Pancreas (tissue), 10 donors: Measurements from ENCODE around the gene COL6A5. TPM values are rescaled to one million over a fixed set of nuclear protein-coding genes. Genes with fewer than 3 reads are reported as not detected.
"Not testable (repeated sequence)": the region's sequence is repeated elsewhere in the genome, so short reads cannot be mapped to it uniquely, and the experiment has no call there.

Experiments
- ATAC-seq, 4 donors: fragments of 200-7000 bp; cut with Tn5 transposase; one replicate each; pipeline versions ENCODE4 v1.8.0 to v1.9.1; 2020; ENCODE audit warnings: mild to moderate bottlenecking in 4 of 4, moderate library complexity in 4 of 4
- DNase-seq, 6 donors: peaks; one replicate each; pipeline ENCODE4 v3.0.0-alpha.2; 2020
- FAIRE-seq: peaks from 2 replicates; lab custom pipeline; 2012; peaks lifted over from hg19 to GRCh38; lab: Jason Lieb, UNC
- H3K27ac ChIP-seq, 4 donors: fragments of 200-600 bp; sonication (generic); 1 replicate in 3 of 4; 2 replicates in 1 of 4; pipeline versions ENCODE4 v1.5.0 to v1.8.0; 2020
- H3K27me3 ChIP-seq, 4 donors: fragments of 200-600 bp; one replicate each; pipeline ENCODE4 v1.8.0; 2021
- H3K36me3 ChIP-seq, 3 donors: fragments of 200-600 bp; sonication (generic) in 1 of 3; one replicate each; pipeline versions ENCODE4 v1.5.0 to v1.8.0; 2020 to 2021
- H3K4me1 ChIP-seq, 3 donors: fragments of 200-600 bp; one replicate each; pipeline ENCODE4 v1.8.0; 2021
- H3K4me3 ChIP-seq, 4 donors: fragments of 200-600 bp; sonication (generic) in 2 of 4; one replicate each; pipeline versions ENCODE4 v1.5.0 to v1.8.0; 2020 to 2021
- H3K9me3 ChIP-seq, 4 donors: fragments of 200-600 bp; one replicate each; pipeline ENCODE4 v1.8.0; 2021
- WGBS, 2 donors: extraction: QIAGEN DNeasy Blood & Tissue Kit; methylation state at CpG; one replicate each; pipeline ENCODE4 v1.1.7; 2013; 5-methylcytosine and 5-hydroxymethylcytosine counted together
- intact Hi-C, 3 donors: fragments of 100-400 bp; cut with DNase I; formaldehyde crosslinking; loops; one replicate each; pipeline versions ENCODE4 v1.11.1 to v1.14.2; 2022
- polyA plus RNA-seq, 2 donors: library from polyadenylated mRNA; stranded (reverse); fragments of 200-250 nt; gene quantifications; one replicate each; pipeline ENCODE4 v1.2.3, GENCODE V29; 2013
- total RNA-seq, 6 donors: library from RNA; stranded (reverse); fragmentation: NEBNext Ultra II Directional in 4 of 6; extraction: Animal tissue kit (Norgen Biotek cat#: 25700) in 4 of 6; gene quantifications; one replicate each; pipeline versions ENCODE4 v1.2.1 to v1.2.4, GENCODE V29; 2021 to 2023
- TF ChIP-seq, protein P1 (sequence below), 4 donors: fragments of 200-600 bp; sonication (generic) in 3 of 4; IDR thresholded peaks; one replicate each; pipeline versions ENCODE4 v1.5.0 to v1.8.0; 2021; ENCODE audit warnings: antibody characterized with exemption in 4 of 4
- donor health status: healthy with polysubstance abuse.
- donor health status: DM: no; HTN: no; CAD: no; lungs with moderate emphysema.
- donor health status: DM: no; HTN: no; CAD: no.
- donor health status: control.
- donor health status: control.
- donor health status: Bipolar disorder and iron deficiency.
- donor health status: DM: yes; HTN: yes; CAD: no.
- donor health status: DM: no; HTN: no; CAD: no.
- donor health status: DM: no; HTN: no; CAD: no.
- donor health status: DM: yes; HTN: yes; CAD: no.

Gene COL6A5
- total and polyA plus RNA-seq, 8 donors, result 0.03 TPM; not detected in 7

DNA sequence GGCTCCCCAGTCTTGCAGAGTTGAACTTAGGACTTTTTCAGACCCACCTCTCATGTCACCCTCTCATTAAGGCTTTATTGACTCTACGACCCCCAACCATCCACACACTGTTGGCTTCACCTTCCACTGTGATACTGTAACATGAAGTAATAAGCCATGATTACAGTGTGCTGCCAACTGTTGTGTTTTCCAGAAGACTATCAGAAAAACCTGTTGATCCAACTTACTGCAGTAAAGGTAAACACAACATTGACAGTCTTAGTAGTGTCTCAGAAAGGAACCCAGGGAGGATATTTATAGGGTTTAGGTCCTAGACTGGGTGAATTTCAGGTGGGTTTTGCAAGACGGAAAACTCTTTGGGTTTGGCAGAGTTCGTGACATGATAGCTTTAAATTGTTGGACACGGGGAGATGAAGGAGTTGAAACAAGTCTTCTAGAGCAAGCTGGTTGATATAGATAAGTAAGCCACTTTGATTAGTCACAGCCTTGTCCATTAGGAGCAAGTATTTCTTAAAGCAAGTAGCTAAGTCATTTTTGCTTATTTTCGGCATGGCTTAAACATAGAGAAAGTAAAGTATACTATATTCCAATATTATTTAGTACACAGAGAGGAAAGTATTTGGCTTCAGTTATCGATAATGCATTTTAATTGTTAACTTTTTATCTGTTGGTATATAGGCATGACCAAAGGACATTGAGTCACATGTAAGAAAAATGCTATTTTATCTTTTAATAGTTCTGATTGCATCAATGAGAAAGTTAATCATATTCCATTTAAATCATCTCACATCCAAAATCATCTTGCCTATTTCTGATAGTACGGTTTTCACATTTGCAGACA, 2.4 kb upstream of the COL6A5 start:
- 52 to 68% methylated on average over 7 of the region's 7 CpGs for WGBS, 2 donors
- H3K27ac ChIP-seq, result no peak overlapping the region
- no peaks in the 10 kb centered on the region for H3K9me3 ChIP-seq
- H3K36me3 ChIP-seq, result no peaks in the 10 kb centered on the region
- H3K27me3 ChIP-seq, result peaks cover 0 to 7% (median 3%) of the 10 kb centered on the region in 4 donors
- ATAC-seq (no peak), DNase-seq (no peak), FAIRE-seq (no peak)
- TF ChIP-seq, protein P1, sequence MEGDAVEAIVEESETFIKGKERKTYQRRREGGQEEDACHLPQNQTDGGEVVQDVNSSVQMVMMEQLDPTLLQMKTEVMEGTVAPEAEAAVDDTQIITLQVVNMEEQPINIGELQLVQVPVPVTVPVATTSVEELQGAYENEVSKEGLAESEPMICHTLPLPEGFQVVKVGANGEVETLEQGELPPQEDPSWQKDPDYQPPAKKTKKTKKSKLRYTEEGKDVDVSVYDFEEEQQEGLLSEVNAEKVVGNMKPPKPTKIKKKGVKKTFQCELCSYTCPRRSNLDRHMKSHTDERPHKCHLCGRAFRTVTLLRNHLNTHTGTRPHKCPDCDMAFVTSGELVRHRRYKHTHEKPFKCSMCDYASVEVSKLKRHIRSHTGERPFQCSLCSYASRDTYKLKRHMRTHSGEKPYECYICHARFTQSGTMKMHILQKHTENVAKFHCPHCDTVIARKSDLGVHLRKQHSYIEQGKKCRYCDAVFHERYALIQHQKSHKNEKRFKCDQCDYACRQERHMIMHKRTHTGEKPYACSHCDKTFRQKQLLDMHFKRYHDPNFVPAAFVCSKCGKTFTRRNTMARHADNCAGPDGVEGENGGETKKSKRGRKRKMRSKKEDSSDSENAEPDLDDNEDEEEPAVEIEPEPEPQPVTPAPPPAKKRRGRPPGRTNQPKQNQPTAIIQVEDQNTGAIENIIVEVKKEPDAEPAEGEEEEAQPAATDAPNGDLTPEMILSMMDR (IDR thresholded peaks at IDR 0.05), result no peak
- intact Hi-C loops, result no loop called here
- no peak overlapping the region for H3K4me3 ChIP-seq
- no peaks in the 10 kb centered on the region for H3K4me1 ChIP-seq

DNA sequence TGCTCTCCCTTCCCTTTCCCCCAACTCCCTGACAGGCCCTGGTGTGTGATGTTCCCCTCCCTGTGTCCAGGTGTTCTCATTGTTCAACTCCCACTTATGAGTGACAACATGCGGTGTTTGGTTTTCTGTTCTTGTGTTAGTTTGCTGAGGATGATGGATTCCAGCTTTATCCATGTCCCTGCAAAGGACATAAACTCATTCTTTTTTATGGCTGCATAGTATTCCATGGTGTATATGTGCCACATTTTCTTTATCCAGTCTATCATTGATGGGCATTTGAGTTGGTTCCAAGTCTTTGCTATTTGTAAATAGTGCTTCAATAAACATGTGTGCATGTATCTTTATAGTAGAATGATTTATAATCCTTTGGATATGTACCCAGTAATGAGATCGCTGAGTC, 2.8 kb downstream of the COL6A5 start:
- H3K9me3 ChIP-seq, H3K27me3 ChIP-seq, FAIRE-seq, DNase-seq, H3K27ac ChIP-seq, H3K4me3 ChIP-seq, H3K4me1 ChIP-seq, H3K36me3 ChIP-seq, intact Hi-C loops, ATAC-seq: not testable (repeated sequence)
- 86 to 91% methylated on average over 2 of the region's 2 CpGs for WGBS, 2 donors

DNA sequence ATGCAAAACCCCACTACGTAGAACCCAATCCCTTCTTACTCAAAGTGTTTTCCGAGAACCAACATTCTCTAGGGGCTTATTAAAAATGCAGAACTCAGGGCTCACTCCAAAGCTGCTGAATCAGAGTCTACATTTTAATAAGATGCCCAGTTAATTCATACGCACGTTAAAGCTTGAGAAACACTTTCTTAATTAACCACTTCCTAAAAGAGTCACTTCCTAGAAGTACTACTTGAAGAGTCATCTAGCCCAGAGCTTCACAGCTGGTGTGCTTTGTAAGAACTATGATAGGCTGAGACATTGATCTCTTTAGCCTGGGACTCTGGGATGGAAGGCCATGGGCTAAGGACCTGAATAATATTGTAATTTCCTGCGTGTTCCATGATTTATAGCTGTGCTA, 9.0 kb downstream of the COL6A5 start:
- DNase-seq, result no peak

DNA sequence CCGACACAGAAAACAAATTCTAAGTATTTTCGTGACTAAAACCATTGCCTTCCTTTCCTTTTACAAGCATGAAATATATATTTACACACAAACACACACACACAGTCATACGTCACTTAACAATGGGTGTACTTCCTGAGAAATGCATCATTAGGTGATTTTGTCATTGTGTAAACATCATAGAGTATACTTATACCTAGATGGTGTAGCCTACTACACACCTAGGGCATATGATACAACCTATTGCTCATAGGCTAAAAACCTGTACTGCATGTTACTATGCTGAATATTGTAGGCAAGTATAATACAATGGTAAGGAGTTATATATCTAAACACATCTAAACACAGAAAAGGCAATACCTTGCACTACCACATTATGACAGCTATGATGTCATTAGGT, 28.6 kb downstream of the COL6A5 start:
- Histone ChIP-seq H3K4me3 (no peak overlapping the region), H3K27me3 (no peaks in the 10 kb centered on the region), H3K36me3 (no peaks in the 10 kb centered on the region), H3K4me1 (no peaks in the 10 kb centered on the region), H3K9me3 (no peaks in the 10 kb centered on the region), H3K27ac (no peak overlapping the region)
- ATAC-seq, result no peak
- TF ChIP-seq, protein P1 (IDR thresholded peaks at IDR 0.05), result no peak
- DNase-seq, result no peak
- intact Hi-C loops, result no loop called here
- 49 to 51% methylated on average over 3 of the region's 3 CpGs for WGBS, 2 donors
- no peak for FAIRE-seq

More for the DNA sequence above, 9.0 kb downstream of the COL6A5 start:
- no peaks in the 10 kb centered on the region for H3K9me3 ChIP-seq
- H3K4me3 ChIP-seq, result no peak overlapping the region
- no peak overlapping the region for H3K27ac ChIP-seq
- WGBS, 2 donors, result 68 to 79% methylated on average over 5 of the region's 5 CpGs
- H3K36me3 ChIP-seq, result no peaks in the 10 kb centered on the region
- intact Hi-C loops, result no loop called here
- FAIRE-seq (no peak), ATAC-seq (no peak)
- H3K27me3 ChIP-seq, result no peaks in the 10 kb centered on the region
- TF ChIP-seq, protein P1 (IDR thresholded peaks at IDR 0.05), result no peak
- H3K4me1 ChIP-seq, result peaks cover 0 to 3% (median 0%) of the 10 kb centered on the region in 3 donors

DNA sequence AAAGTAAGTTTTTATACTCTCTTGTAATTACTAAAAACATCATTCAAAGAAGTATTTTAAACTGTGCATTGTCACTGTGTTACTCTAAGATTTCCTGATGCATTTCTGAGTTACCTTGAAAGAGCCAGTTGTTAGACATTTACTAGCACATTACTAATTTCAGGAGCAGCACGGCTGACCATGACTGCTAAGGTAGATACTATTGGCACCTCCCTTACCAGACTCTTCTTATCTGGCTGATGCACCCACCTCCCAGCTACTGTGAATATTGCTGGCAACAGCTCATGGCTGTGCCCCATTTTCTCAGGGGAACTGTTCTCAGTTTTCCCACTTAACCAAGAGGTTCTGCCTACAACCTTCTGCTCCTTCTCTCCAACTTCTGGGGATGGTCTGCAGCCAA, 29.4 kb downstream of the COL6A5 start:
- Histone ChIP-seq H3K27ac (no peak overlapping the region), H3K27me3 (no peaks in the 10 kb centered on the region), H3K4me1 (no peaks in the 10 kb centered on the region), H3K4me3 (no peak overlapping the region), H3K9me3 (no peaks in the 10 kb centered on the region), H3K36me3 (no peaks in the 10 kb centered on the region)
- ATAC-seq, result no peak
- DNase-seq, result no peak
- WGBS, 2 donors, result 44 to 47% methylated on average over 1 of the region's 1 CpG
- no peak for FAIRE-seq
- intact Hi-C loops, result no loop called here
- TF ChIP-seq, protein P1 (IDR thresholded peaks at IDR 0.05), result no peak
